ENCODE measurements around the gene VEGFA.

VEGFA gene

DNA sequence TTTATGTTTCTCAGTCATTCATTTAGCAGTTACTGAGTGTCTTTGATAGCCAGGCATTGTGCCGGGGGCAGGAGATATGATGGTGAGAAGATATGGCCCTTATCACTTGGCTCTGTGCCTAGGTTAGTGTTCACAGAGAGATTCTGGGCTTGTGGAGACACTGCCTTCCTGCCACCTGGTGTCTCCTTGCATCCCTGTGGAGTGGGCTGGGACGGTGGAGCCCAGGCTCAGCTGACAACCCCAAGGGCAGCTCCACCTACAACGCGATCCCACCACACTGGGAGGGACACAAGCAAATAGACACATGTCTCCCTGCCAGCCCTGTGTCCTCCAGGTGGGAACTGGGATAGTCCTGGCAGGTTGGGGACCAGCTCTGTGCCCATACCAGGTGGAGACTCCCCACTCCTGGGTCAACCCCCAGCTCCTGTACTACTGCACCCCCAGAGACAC, 30.3 kb upstream of the VEGFA start:
- DNase-seq = no peak

DNA sequence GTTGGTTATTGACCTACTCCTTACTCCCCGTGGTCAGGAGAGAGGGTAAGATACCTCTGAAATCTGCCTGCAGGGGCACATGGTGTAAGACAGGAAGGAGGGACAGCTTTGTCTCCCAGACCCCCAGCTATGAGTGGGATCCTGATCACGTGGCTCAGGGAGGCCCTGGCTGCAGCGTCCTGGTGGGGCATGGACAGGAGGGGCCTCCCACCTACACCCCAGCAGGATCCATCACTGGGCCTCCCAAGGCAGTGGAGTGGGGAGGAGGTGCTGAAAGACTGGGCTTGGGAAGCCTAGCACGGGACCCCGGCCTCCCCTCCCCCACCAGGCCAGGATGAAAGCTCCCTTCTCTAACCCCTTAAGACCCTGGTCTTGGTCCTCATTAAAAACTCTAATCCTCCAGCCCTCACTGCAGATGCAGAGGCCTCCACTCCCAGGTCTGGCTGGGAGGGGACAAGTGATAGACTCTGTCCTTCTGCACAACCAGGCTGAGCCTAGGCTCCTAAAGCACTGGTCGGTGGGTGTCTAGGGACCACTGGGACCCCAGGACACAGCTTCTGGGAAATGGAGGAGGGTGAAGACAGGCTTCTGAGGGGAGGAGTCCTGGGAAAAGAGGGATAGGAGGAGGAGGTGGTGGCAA, 29.6 kb upstream of the VEGFA start:
- DNase-seq = no peak

DNA sequence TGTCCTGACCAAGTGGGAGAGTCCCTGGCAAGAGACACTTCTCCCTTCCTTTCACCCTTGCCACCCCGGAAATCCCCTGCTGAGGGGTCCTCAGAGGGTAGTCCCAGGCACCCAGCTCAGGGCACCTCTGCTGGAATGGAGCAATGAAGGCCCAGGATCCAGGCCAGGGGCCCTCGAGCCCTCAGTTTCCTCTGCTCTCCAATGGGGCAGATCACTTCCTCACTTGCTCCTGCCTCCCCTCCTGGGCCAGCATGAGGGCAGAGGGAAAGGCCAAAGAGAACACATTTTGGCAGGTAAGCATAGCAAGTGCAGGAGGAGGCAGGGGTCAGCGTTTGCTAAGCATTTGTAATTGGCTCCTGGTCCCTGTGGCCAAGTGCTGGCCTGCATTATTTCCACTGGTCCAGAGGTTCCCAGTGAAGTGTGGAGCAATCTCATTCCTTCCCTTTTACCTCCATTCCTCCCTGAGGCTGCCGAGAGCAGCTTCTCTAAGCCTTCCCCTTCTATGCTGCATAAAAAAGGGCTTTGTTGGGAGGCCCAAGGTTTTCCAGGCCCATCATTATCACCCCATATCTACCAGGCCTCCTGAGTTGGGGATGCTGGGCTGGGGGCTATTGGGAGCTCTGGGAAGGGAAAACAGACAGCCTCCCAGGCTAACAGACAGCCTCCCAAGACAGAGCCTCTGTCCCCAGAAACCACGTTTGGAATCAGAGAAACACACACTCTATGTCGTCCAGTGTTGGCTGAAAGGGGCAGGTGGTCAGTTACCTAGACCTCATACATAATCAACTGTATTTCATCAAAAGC, 28.8 kb upstream of the VEGFA start:
- DNase-seq = no peak

DNA sequence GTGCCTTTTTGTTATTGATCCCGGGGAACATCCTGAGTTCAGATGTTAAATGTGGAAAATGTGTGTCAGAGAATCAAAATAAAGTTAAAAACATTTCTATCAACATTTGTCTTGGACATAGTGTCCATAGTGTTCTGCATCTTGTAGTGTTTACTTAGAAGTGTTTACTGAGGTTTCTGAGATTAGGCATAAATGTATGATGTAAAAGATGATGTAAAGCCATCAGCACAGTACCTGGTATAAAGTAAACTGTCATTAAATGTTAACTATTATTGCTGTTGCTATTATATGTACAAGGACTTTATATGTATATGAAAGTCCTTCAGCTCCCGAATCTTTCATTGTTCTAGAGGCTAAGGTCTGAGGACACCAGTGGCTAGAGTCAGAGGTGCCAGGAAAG, 28.2 kb upstream of the VEGFA start:
- no peak for DNase-seq

DNA sequence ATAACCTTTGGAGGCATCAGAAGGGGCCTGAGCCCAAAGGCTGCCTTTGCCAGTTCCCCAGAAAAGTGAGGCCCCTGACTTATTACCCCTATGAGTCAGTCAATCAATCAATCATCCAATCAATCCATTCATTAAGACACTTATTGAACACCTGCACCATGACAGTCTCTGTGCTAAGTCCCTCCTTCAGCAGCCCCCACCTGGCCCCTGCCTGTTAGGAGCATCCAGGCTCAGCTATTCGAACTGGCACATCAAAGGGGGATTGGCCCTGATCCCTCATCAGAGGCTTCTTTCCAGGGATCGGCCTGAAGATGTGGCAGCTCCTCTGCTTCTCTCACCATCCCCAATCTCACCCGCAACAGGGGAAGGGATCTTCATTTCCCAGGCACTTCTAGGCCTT, 27.7 kb upstream of the VEGFA start:
- no peak for DNase-seq

DNA sequence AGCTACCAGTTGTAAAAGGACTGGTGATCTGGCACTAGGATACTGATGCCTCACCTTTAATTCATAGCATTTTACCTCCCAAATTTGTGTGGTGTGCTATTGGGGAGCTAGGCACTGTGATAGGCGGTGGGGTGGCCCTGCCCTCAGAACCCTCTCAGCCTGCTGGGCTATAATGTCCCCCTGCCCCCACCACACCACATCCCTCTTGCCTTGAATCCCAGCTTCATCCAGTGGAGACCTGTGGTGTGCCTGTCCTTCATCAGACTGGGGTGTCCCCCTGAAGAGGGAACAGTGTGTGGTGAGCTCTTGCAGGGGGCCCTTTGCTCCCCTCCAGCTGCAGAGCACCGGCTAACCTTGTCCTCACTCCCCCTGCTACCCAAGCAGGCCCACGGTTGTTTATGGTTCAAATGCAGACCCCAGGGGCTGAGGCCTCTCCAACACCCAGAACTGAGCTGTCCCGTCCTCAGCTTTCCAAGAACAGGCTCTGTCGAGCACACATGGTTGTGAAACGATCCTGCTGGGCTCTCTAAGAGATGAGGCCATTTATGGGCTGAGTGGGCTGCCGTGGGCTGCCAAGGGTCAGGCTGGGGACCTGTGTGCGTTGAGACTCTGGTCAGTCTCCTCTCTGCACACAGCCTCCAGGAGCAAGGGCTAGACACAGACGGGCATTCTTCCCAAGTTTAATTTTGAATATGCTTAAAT, 26.9 kb upstream of the VEGFA start:
- DNase-seq = no peak

DNA sequence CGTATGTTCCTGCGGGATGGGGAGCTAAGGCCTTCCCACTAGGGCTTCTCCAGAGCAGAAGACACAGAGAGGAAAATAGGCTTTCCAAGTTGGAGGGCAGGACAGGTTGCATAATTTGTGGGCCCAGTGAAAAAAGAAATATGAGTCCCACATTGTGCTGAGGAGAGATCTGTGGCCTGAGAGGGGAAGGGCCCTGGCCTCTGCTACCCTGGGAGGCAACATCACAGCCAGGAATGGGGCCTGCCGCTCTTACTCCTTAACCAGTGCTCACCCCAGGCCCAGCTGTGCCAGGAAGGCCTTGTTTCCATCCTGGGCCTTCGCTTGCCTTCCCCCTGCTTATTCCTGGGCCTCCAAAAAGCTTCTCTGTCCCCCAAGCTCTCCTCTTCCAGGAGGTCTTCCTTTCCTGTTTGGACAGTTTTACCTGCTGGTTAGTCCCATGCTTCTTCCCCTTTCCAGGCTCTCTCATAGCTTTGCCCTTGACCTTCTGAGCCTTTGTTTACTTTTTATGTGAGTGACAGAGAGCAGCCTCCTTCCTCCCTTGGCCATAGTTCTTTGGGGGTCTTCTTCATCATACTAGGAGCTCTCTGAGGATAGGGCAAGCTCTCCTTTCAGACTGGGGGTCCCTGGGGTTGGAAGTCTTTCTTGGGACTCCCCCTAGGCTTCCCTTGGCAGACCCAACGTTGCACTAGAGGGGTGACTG, 26.2 kb upstream of the VEGFA start:
- DNase-seq = no peak

DNA sequence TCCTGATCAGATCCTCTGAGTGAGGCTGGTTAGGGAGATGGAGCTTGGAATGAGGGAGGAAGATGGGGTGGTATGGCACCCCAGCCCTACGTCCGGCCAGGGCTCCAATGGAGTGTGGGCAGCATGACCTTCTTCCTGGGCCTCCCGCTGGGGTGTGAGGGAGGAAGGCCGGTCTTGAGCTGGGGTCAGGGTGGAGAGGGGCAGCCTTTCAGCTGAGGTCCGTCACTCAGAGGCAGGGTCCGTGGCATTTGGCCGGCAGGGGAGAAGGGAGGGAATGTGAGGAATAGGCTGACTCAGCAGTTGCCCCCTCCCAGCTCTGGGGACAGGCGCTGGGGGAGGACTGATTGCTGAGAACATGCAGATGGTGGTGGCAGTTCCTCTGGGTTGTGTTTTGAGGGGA, 25.5 kb upstream of the VEGFA start:
- DNase-seq = no peak

DNA sequence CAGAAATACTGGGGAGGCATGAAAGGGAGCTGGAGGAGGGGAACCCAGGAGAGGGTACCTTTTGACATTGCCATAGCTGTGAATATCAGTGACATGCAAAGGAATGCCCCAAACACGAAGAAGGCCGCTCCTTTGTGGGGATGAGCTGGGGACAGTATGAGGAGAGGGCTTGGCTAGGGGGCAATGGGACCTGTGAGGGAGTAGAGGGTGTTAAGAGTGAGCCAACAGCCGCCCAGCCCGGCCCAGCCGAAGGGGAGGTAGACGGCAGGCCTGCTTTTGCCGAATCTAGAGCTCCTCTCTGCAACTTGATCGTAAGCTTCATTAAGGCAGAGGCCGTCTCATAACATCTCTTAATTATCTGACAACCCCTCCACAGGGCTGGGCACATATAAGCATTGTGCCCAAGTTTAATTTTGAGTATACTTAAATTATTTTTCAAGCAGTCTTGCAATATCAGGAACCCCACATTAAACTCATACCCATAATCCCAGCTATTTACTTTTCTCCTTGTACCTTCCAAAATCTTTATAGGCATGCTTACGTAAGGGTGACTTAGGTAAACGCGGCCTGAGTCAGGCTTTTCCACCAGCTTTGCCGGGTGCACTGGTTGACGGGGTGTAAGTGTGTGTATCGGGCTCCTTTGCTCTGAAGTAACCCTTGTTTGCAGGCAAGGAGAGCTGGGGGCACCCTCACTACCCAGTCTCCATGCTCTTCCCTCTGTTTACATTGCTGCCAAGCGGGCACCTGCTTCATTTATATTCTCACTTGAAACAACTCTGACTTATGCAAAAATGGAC, 24.9 kb upstream of the VEGFA start:
- no peak for DNase-seq

DNA sequence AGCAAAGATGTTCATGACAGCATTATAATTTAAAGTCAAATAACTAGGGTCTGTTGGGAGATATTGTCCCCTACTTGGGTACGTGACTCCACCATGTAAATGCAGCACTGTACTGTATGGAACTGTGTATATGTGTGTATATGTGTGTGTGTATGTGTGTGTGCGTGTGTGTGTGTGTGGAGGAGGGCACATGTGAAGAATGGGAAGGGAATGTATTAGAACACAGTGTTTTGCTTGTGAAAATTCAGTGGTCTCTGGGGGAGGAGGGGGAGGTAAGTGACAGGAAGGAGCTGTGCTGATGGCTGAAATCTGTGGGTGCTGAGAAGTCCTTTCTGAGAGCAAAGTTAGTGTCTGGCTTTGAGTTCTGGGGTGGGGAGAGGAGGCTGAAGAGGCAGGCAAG, 23.9 kb upstream of the VEGFA start:
- no peak for DNase-seq

DNA sequence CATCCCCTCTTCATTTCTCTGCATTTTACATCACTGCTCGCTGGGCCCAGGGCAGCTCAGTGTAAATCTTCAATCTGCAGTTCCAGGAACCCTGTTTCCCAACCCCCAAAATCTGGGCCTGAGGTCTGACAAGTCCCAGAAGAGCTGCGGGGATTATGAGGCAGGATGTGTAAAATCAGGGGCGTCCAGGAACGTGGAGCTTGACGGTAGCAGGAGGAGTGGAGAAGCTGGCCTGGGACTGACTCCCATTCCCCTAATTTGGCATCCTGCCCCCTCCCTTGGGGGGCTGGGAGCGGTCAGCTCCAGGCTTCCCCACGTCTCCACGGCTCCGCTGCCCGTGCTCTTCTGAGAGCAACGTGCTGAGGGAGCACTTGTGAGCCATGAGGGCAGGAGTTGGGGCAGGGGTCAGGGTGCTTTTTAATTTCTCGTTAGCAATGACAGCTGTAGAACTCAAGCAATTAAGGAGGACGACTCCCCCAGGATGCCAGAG, 23.4 kb upstream of the VEGFA start:
- no peak for DNase-seq

DNA sequence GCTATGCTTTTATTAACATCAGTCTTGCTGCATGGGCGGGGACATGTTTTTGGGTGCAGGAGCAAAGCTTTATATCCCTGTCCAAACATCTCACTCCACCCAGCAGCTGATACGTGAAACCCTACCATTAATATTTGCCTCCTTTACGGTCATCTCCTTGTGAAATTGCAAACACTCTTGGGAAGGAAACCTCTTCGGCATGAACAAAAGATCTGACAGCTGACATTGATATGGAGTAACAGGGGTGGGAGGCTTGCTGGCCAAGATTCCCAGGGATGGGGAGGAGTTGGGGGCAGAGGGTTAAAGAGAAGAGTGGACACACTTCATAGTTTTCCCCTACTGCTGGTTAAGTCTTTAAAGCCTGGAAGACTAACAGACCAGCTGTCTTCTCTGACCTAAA, 22.2 kb upstream of the VEGFA start:
- DNase-seq = no peak

DNA sequence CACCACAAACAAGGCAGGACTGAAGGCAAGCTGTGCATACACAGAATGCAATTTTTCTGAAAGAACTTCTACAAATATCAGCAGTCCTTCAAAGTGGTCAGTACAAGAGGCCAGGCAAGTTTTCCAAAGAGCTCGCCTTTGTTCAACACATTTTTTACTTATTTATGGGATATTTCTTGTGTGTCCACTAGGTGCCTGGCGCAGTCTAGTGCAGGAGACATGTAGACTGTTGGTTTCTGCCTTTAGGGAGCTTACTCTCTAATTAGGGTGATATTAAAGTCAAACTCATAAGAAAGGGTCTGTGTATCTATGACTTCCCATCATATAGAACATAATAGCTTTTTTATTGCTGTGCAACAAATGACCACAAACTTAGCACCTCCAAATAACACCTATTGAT, 21.2 kb upstream of the VEGFA start:
- DNase-seq = no peak

DNA sequence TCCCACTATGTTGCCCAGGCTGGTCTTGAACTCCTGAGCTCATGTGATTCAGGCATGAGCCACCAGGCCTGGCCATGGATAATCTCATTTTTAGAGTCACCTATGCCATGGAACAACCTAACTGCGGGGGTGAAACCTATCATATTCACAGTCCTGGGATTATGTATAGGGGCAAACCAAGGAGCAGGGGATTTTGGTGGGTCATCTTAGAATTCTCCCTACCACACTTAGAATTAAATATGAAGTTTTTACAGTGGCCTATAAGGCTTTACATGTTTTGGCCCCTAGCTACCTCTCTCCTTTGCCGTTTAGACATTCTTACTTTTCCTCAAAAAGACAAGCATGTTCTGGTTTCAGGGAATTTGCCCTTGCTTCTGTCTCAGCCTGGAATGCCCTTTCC, 20.6 kb upstream of the VEGFA start:
- DNase-seq = no peak

DNA sequence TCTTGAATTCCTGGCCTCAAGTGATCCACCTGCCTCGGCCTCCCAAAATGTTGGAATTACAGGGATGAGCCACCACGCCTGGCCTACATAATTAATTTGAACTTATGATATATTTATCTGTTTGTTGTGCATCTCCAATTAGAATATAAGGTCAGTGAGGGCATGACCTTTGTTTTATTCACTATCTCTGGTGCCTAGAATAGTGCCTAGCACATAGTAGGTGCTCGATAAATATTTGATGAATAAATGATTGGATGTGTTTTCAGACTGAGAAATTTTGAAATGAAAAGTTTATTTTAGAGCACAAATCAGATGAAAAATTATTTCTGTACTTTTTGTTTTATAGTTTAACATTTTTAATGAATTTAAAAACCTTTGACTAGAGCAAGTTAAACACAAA, 19.4 kb upstream of the VEGFA start:
- no peak for DNase-seq

DNA sequence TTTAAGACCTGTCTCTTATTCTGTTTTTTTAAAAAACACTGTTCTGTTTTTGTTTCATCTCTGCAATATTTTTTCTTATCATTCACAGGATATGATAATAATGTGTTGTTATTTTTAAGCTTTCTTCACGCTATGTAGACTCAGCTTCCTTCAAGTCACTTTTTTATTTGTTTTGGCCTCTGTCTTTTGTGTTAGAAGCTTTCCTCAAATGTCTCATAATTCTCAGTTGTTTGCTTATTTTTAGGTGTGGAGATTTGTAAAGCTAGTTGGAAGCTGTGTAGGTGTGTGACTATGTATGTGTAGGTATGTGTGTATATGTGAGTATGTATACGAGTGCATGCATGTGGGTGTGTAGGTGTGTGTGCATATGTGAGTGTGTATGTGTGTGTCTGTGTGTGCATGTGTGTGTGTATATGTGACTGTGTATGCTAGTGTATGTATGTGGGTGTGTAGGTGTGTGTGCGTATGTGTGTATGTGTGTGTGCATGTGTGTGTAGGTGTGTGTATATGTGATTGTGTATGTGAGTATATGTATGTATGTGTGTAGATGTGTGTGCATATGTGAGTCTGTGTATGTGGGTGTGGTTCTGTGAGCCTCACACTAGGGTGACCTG, 16.3 kb upstream of the VEGFA start:
- no peak for DNase-seq

DNA sequence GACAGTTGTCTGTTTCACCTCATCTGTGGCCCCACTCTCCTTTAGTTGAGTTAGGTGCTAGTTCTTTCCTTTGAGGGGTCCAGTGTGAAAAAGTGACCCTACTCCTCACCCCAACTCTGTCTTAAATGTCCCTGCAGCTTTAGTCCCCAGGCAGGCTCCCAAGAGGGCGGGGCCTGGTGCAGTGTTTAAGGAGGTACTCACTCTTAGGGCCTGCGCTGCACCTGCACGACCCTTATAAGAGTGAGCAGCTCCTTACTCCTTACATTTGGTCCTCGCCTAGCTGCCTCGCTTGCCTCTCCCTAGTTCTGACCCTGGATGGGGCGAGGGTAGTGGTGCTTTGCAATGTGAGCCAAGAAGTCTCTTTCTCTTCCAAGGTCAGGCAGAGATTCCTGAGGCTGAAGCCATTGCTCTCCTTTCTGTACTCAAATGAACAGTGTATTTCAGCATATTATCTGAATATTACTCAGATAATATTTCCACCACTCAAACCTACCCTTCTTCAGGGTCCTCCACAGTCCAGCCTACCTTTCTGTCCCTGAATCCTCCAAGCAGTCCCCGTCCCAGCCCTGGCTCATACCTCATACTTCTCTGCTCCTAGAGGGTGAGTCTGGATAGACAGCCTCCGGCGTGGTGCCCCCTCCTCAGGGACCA, 11.9 kb upstream of the VEGFA start:
- no peak for DNase-seq

DNA sequence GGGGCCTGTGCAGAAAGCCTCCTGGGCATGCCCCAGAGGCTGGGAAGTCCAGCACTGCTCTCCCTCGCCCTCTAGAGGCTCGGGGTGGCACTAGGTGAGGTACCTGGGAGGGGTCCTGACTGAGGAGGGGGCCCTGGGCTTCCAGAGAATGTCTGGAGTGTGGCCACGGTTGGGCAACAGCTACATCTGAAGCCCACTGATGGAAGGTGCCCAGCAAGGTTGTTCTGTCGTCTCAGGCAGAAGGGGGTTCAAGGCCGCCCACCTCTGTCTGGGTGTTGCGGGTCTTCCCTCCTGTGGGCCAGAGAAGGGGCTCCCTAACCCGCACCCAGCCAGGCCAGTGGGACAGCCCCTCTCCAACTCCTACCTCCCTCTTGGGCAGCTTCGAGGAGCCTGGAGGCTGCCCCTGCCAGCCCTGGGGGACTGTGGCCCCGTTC, 11.4 kb upstream of the VEGFA start:
- DNase-seq = no peak

DNA sequence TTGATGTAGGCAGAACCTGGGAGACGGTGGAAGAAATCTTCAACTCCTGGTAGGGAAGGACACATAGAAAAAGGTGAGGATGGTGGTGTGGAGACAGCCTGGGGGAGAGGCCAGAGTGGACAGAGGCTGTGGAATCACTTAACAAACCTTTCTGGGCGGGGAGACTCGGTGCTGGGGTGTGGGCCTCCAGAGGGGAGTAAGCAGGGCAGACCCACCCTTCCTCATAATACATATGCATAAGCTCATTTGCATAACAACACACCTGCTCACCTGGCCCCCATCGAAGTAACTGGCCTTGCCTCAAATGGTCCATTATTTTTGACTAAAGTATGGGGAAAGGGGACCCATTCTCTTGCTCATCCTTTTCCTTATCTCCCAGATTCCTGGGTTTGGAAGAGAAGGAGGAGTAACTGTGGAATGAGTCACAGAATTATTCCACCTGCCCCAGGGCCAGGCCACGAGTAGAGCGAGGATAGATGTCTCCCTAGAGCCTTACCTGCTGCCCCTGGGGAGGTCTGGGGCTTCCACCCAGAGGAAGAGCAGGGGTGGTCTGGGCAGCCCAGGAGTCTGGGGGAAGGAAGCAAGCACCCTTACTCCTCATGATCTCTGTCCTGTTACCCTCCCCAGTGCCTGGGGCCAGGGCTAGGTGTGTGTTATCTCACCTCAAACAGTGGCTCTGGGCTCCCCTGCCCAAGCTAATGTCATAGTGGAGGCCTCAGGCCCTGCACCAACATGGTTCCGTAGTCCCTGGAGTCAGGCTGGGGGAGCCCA, 10.7 kb upstream of the VEGFA start:
- no peak for DNase-seq

DNA sequence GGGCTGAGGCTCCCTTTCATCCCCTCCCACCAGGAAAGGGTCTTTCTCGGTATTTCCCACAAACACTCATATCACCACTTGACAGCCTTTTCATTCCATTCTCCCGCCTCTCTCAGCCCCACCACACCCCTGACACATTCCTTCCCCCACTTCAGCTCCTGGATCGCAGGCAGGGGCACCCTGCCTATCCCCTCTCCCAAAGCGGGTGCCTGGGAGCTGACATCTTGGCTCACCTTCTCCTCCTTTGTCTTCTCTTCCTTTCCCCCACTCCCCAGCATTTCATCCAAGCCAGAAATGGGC, 10.2 kb upstream of the VEGFA start:
- DNase-seq = no peak
